ENCODE measurements around the gene KRT26.

KRT26 gene

GRCh38 chr17:40726919-40727318 is 45.1 kb downstream of the KRT26 start:
- DNase-seq: peak in 1 of 2 donors; percentile 28

- no peak for DNase-seq
Observed at GRCh38 chr17:40724656-40725055, 47.3 kb downstream of the KRT26 start.

DNA sequence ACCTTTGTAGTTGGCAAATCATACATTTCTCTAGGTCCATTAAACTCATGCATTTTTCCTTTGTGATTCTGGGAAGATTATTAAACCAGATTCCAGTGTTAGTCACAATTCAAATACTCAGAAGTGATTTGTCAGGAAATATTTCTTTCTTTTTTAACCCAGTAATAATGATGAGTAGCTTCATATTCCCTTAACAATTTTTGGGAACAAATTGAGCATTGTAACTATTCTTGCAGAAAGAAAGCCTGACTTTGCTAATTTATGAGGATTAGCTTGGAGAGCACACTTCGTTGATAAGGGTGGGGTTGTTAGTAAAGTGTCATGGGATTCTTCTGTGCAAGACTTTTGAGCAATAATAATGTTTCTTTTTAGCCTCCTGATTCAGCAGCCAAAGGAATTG is 49.8 kb downstream of the KRT26 start:
- DNase-seq: no peak

DNA sequence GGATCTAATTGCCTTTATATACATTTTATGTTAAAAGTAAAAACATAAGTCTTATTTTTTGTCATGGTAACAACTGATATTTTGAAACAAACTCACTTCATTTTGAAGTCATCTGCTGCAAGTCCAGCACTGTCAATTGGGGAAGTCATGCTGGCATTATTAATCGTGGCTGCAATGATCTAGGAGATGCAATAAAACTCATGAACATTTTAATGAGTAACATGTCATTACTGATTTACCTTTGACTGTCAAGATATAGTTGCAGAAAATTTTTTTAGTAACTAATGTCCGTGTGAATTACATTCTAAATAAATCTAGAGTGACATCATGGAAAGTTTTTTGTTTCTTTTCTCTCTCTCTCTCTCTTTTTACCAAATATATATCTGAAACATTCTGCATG is 51.1 kb downstream of the KRT26 start:
- no peak for DNase-seq

DNA sequence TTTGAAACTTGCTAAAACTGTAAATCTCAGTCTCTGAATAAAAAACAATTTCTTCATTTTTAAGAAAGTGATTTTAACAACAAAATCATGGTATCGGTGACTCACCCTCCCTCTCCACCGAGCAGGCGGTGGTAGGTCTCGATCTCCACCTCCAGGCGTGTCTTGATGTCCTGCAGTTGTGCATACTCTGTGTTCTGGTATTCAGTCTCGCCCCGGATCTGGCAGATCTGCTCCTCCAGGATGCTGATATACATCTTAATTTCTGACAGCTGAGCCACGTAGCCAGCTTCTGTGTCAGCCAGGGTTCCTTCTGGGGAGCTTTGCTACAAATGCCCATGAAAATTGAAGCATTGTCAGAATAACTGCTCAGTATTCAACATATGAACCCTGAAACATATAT is 53.1 kb downstream of the KRT26 start:
- no peak for DNase-seq

- DNase-seq: no peak
Observed at GRCh38 chr17:40717776-40718175, 54.2 kb downstream of the KRT26 start.

Measured in CD4-positive, alpha-beta T cell treated with Interleukin-4 for 1 hour (primary cell).